IMR-90 (cell line): ENCODE data around the gene KRTAP10-7. TPM values are rescaled to one million over a fixed set of nuclear protein-coding genes. Genes with fewer than 3 reads are reported as not detected.

Source experiments
- ATAC-seq: fragments of 200-7000 bp; cut with Tn5 transposase; 2 replicates; pipeline ENCODE4 v1.9.1; 2020; ENCODE audit warnings: low read depth, mild to moderate bottlenecking, moderate library complexity
- BruUV-seq: library from RNA; stranded (reverse); fragments of 400-500 nt; replicated peaks from 2 replicates; lab custom pipeline; 2021; lab: Mats Ljungman, UMichigan
- CTCF ChIA-PET: fragments of 300-600 bp; formaldehyde crosslinking; extraction: SDS; loops from one replicate; lab custom pipeline; 2021; ENCODE audit warnings: antibody characterized with exemption; lab: Yijun Ruan, JAX
- POLR2A ChIA-PET: fragments of 300-600 bp; sonication (Branson Sonifier 250); formaldehyde crosslinking; loops from one replicate; lab custom pipeline; 2022; ENCODE audit warnings: antibody characterized with exemption; ENCODE audit not compliant: unreplicated experiment; lab: Charles Lee
- DNase-seq: peaks from one replicate; pipeline ENCODE4 v3.0.0; 2013
- H2AFZ ChIP-seq: replicated peaks from 2 replicates; pipeline ENCODE3; 2013; ENCODE audit warnings: low read length, mild to moderate bottlenecking; ENCODE audit not compliant: poor library complexity
- H2AK5ac ChIP-seq: 2 replicates; pipeline ENCODE4 v1.6.1; 2013; ENCODE audit warnings: low read depth, low read length, inconsistent platforms
- H2AK9ac ChIP-seq: replicated peaks from 2 replicates; pipeline ENCODE3; 2013; ENCODE audit warnings: mild to moderate bottlenecking, low read depth, low read length, moderate library complexity; ENCODE audit not compliant: poor library complexity
- H2BK120ac ChIP-seq: 2 replicates; pipeline ENCODE4 v1.6.1; 2013; ENCODE audit warnings: low read depth, low read length, inconsistent platforms
- H2BK15ac ChIP-seq: 3 replicates; pipeline ENCODE4 v1.6.1; 2013; ENCODE audit warnings: low read depth, low read length, inconsistent platforms
- H2BK20ac ChIP-seq: 2 replicates; pipeline ENCODE4 v1.6.1; 2013; ENCODE audit warnings: low read depth, mild to moderate bottlenecking, inconsistent platforms, low read length, moderate library complexity
- H2BK5ac ChIP-seq: 2 replicates; pipeline ENCODE4 v1.6.1; 2013; ENCODE audit warnings: mild to moderate bottlenecking, low read depth, low read length, inconsistent platforms; ENCODE audit not compliant: poor library complexity, severe bottlenecking
- H3K14ac ChIP-seq: replicated peaks from 2 replicates; pipeline ENCODE4 v1.6.1; 2013; ENCODE audit warnings: low read depth, low read length, inconsistent platforms
- H3K18ac ChIP-seq: 2 replicates; pipeline ENCODE4 v1.6.1; 2013; ENCODE audit warnings: low read depth, low read length, control low read depth
- H3K23ac ChIP-seq: 2 replicates; pipeline ENCODE4 v1.6.1; 2013; ENCODE audit warnings: low read depth, low read length, inconsistent platforms
- H3K27ac ChIP-seq: 2 replicates; pipeline ENCODE4 v1.5.1; 2013; ENCODE audit warnings: mild to moderate bottlenecking, control low read depth, low read length; ENCODE audit not compliant: insufficient read depth
- H3K27me3 ChIP-seq: 2 replicates; pipeline ENCODE4 v1.6.1; 2013; ENCODE audit warnings: low read length; ENCODE audit not compliant: control insufficient read depth, insufficient read depth
- H3K36me3 ChIP-seq: 2 replicates; pipeline ENCODE4 v1.6.1; 2013; ENCODE audit warnings: low read length, mixed read lengths; ENCODE audit not compliant: control insufficient read depth, insufficient read depth
- H3K4ac ChIP-seq: 2 replicates; pipeline ENCODE4 v1.6.1; 2013; ENCODE audit warnings: low read depth, low read length, inconsistent platforms
- H3K4me1 ChIP-seq: 2 replicates; pipeline ENCODE4 v1.6.1; 2013; ENCODE audit warnings: low read length, mixed read lengths; ENCODE audit not compliant: control insufficient read depth, insufficient read depth
- H3K4me2 ChIP-seq: 2 replicates; pipeline ENCODE4 v1.6.1; 2013; ENCODE audit warnings: low read depth, mild to moderate bottlenecking, control low read depth, low read length, moderate library complexity
- H3K4me3 ChIP-seq: 2 replicates; pipeline ENCODE4 v1.5.1; 2013; ENCODE audit warnings: low read depth, mild to moderate bottlenecking, control low read depth, low read length, moderate library complexity; ENCODE audit not compliant: insufficient read depth
- H3K56ac ChIP-seq: 2 replicates; pipeline ENCODE4 v1.6.1; 2013; ENCODE audit warnings: low read length, inconsistent platforms; ENCODE audit not compliant: insufficient read depth; ENCODE audit errors: extremely low read depth
- H3K79me1 ChIP-seq, 2 experiments: 2 replicates each; pipeline ENCODE4 v1.6.1; 2013; ENCODE audit warnings: low read length in 2 of 2, inconsistent platforms in 1 of 2, low read depth in 1 of 2
- H3K9ac ChIP-seq: 2 replicates; pipeline ENCODE4 v1.6.1; 2013; ENCODE audit warnings: low read depth, low read length, control low read depth
- H3K9me1 ChIP-seq: 2 replicates; pipeline ENCODE4 v1.6.1; 2013; ENCODE audit warnings: low read length, inconsistent platforms; ENCODE audit not compliant: insufficient read depth
- H3K9me3 ChIP-seq: 2 replicates; pipeline ENCODE4 v1.6.1; 2013; ENCODE audit warnings: low read length; ENCODE audit not compliant: control insufficient read depth, insufficient read depth
- H4K20me1 ChIP-seq: 2 replicates; pipeline ENCODE4 v1.6.1; 2013; ENCODE audit warnings: low read length, inconsistent platforms; ENCODE audit not compliant: insufficient read depth
- H4K5ac ChIP-seq: 2 replicates; pipeline ENCODE4 v1.6.1; 2013; ENCODE audit warnings: mild to moderate bottlenecking, low read depth, low read length, control low read depth
- H4K8ac ChIP-seq, 2 experiments: 2 replicates each; pipeline ENCODE4 v1.6.1; 2013; ENCODE audit warnings: low read depth in 2 of 2, low read length in 2 of 2, control low read depth in 1 of 2, inconsistent platforms in 1 of 2
- H4K91ac ChIP-seq: 2 replicates; pipeline ENCODE4 v1.6.1; 2013; ENCODE audit warnings: low read depth, low read length, inconsistent platforms; ENCODE audit not compliant: insufficient read depth
- BHLHE40 ChIP-seq: fragments of 150-350 bp; IDR thresholded peaks from 2 replicates; pipeline ENCODE4 v1.6.1; 2016; ENCODE audit warnings: mild to moderate bottlenecking, low read depth, low read length
- CEBPB ChIP-seq: IDR thresholded peaks from 2 replicates; pipeline ENCODE4 v1.6.1; 2012; ENCODE audit warnings: low read depth, low read length, improper control_type of control experiment
- CHD1 ChIP-seq: IDR thresholded peaks from 2 replicates; pipeline ENCODE4 v1.6.1; 2012; ENCODE audit warnings: low read depth, low read length, improper control_type of control experiment
- MAFK ChIP-seq: IDR thresholded peaks from 2 replicates; pipeline ENCODE4 v1.6.1; 2012; ENCODE audit warnings: low read depth, low read length, improper control_type of control experiment
- MAZ ChIP-seq: IDR thresholded peaks from 2 replicates; pipeline ENCODE4 v1.6.1; 2012; ENCODE audit warnings: low read depth, mild to moderate bottlenecking, low read length, improper control_type of control experiment, moderate library complexity, borderline replicate concordance
- MXI1 ChIP-seq: IDR thresholded peaks from 2 replicates; pipeline ENCODE4 v1.6.1; 2012; ENCODE audit warnings: low read depth, mild to moderate bottlenecking, low read length, moderate library complexity, borderline replicate concordance
- NFE2L2 ChIP-seq: fragments of 150-350 bp; IDR thresholded peaks from 2 replicates; pipeline ENCODE4 v1.6.1; 2016; ENCODE audit warnings: low read depth, mild to moderate bottlenecking, low read length
- POLR2A ChIP-seq: IDR thresholded peaks from 2 replicates; pipeline ENCODE4 v1.6.1; 2012; ENCODE audit warnings: mild to moderate bottlenecking, low read depth, low read length
- RAD21 ChIP-seq: IDR thresholded peaks from 2 replicates; pipeline ENCODE4 v1.6.1; 2012; ENCODE audit warnings: low read length, improper control_type of control experiment
- RCOR1 ChIP-seq: IDR thresholded peaks from 2 replicates; pipeline ENCODE4 v1.6.1; 2012; ENCODE audit warnings: mild to moderate bottlenecking, low read length, improper control_type of control experiment; ENCODE audit not compliant: insufficient replicate concordance
- RFX5 ChIP-seq: IDR thresholded peaks from 2 replicates; pipeline ENCODE4 v1.8.0; 2012; ENCODE audit warnings: low read depth, mild to moderate bottlenecking, low read length, moderate library complexity
- SMC3 ChIP-seq: fragments of 150-350 bp; IDR thresholded peaks from 2 replicates; pipeline ENCODE4 v1.6.1; 2016; ENCODE audit warnings: low read depth, mild to moderate bottlenecking, antibody characterized with exemption, low read length, moderate library complexity
- WGBS, 2 experiments: methylation state at CpG; one replicate each; pipeline versions ENCODE4 v1.1.5 to v1.1.7; 2013; ENCODE audit warnings: missing lambda C conversion rate in 2 of 2; ENCODE audit not compliant: insufficient read length in 1 of 2; ENCODE audit errors: extremely low coverage in 2 of 2; 5-methylcytosine and 5-hydroxymethylcytosine counted together
- dilution Hi-C: fragments of 300-500 bp; cut with HindIII; formaldehyde crosslinking; loops from one replicate; pipeline ENCODE4 v1.14.3; 2018; ENCODE audit warnings: low sequenced_read_pairs; ENCODE audit not compliant: unreplicated experiment
- in situ Hi-C: fragments of 300-500 bp; cut with MboI; formaldehyde crosslinking; loops from 3 replicates; pipeline ENCODE4 v1.14.3; 2019; ENCODE audit warnings: low sequenced_read_pairs, inconsistent platforms, mixed read lengths
- intact Hi-C: fragments of 100-400 bp; cut with micrococcal nuclease; formaldehyde crosslinking; loops from 2 replicates; pipeline ENCODE4 v1.10.0; 2022
- polyA plus RNA-seq, 3 experiments: library from polyadenylated mRNA; depleted of rRNA; stranded (reverse); fragments of >200 nt; gene quantifications; 2 replicates each; pipeline ENCODE4 v1.2.3, GENCODE V29; 2012; ENCODE audit warnings: low replicate concordance in 1 of 3
- total RNA-seq: library from RNA; depleted of rRNA; stranded (reverse); fragments of >200 nt; gene quantifications from 2 replicates; pipeline ENCODE4 v1.2.3, GENCODE V29; 2012
- TF ChIP-seq, protein P1 (sequence below): fragments of 150-350 bp; IDR thresholded peaks from 2 replicates; pipeline ENCODE4 v1.6.1; 2016; ENCODE audit warnings: low read depth, mild to moderate bottlenecking, low read length, moderate library complexity, borderline replicate concordance
- TF ChIP-seq, protein P2 (sequence below): fragments of 150-350 bp; IDR thresholded peaks from 2 replicates; pipeline ENCODE4 v1.6.1; 2017; ENCODE audit warnings: mild to moderate bottlenecking, antibody characterized with exemption, low read length, low read depth
- TF ChIP-seq, protein P3 (sequence below): conservative IDR thresholded peaks from 2 replicates; pipeline ENCODE4 v1.5.1; 2012; ENCODE audit warnings: mild to moderate bottlenecking, low read depth, low read length, improper control_type of control experiment

Gene KRTAP10-7
- total and polyA plus RNA-seq, 2 of the 4 experiments (the other 2 are of a cell fraction): not detected

DNA sequence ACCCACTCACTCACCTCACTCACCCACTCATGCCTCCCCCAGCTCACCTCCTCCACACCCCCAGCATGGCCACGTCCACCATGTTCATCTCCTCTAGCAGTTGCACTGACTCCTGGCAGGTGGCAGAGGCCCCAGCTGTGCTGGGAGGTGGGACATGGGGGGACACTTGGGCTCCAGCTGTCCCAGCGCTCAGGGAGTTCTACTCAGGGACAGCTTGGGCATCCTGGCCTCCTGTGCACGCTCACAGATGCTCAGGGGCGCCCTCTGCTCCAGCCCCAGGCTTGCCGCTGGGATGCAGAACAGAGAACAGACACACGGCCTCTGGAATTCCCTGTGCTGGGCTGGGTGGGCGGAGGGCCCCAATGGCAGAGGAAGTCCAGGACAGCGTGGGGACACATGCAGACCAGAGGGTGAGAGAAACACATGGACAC is 16.7 kb downstream of the KRTAP10-7 start:
- no peak overlapping the region for H4K8ac ChIP-seq
- TF ChIP-seq POLR2A (no peak), MXI1 (no peak), RCOR1 (no peak), RAD21 (no peak), MAFK (no peak), BHLHE40 (no peak), CEBPB (no peak), CHD1 (no peak), NFE2L2 (no peak), SMC3 (no peak), RFX5 (no peak), MAZ (no peak)
- TF ChIP-seq, protein P1, sequence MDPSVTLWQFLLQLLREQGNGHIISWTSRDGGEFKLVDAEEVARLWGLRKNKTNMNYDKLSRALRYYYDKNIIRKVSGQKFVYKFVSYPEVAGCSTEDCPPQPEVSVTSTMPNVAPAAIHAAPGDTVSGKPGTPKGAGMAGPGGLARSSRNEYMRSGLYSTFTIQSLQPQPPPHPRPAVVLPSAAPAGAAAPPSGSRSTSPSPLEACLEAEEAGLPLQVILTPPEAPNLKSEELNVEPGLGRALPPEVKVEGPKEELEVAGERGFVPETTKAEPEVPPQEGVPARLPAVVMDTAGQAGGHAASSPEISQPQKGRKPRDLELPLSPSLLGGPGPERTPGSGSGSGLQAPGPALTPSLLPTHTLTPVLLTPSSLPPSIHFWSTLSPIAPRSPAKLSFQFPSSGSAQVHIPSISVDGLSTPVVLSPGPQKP: no peak
- TF ChIP-seq, protein P2, sequence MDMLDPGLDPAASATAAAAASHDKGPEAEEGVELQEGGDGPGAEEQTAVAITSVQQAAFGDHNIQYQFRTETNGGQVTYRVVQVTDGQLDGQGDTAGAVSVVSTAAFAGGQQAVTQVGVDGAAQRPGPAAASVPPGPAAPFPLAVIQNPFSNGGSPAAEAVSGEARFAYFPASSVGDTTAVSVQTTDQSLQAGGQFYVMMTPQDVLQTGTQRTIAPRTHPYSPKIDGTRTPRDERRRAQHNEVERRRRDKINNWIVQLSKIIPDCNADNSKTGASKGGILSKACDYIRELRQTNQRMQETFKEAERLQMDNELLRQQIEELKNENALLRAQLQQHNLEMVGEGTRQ: no peak
- TF ChIP-seq, protein P3, sequence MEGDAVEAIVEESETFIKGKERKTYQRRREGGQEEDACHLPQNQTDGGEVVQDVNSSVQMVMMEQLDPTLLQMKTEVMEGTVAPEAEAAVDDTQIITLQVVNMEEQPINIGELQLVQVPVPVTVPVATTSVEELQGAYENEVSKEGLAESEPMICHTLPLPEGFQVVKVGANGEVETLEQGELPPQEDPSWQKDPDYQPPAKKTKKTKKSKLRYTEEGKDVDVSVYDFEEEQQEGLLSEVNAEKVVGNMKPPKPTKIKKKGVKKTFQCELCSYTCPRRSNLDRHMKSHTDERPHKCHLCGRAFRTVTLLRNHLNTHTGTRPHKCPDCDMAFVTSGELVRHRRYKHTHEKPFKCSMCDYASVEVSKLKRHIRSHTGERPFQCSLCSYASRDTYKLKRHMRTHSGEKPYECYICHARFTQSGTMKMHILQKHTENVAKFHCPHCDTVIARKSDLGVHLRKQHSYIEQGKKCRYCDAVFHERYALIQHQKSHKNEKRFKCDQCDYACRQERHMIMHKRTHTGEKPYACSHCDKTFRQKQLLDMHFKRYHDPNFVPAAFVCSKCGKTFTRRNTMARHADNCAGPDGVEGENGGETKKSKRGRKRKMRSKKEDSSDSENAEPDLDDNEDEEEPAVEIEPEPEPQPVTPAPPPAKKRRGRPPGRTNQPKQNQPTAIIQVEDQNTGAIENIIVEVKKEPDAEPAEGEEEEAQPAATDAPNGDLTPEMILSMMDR: no peak
- no peak overlapping the region for H4K91ac ChIP-seq
- WGBS, 2 experiments: 46% methylated on average over 3 of the region's 8 CpGs; no CpG with 5 or more reads in 1 of the 2 experiments
- H3K9ac ChIP-seq: no peak overlapping the region
- H3K27me3 ChIP-seq: peaks cover 3% of the 10 kb centered on the region; the same call in 1 of the 2 replicates
- H2BK5ac ChIP-seq: no peak overlapping the region
- no peak overlapping the region for H2AK9ac ChIP-seq
- no peak overlapping the region for H3K4me3 ChIP-seq
- H2AK5ac ChIP-seq: no peak overlapping the region
- in situ Hi-C loops (no loop called here), intact Hi-C loops (no loop called here), dilution Hi-C loops (no loop called here)
- no peak overlapping the region for H3K14ac ChIP-seq
- H3K18ac ChIP-seq: no peak overlapping the region
- no peak overlapping the region for H2AFZ ChIP-seq
- no peak for DNase-seq
- H2BK20ac ChIP-seq: no peak overlapping the region
- no peaks in the 10 kb centered on the region for H4K20me1 ChIP-seq
- H3K4ac ChIP-seq: no peak overlapping the region
- ATAC-seq: no peak
- no TSS peak for BruUV-seq
- H3K79me1 ChIP-seq: no peaks in the 10 kb centered on the region
- ChIA-PET CTCF (no interaction called here), POLR2A (no interaction called here)
- H3K23ac ChIP-seq: no peak overlapping the region
- H3K4me1 ChIP-seq: no peaks in the 10 kb centered on the region
- no peak overlapping the region for H3K4me2 ChIP-seq
- H2BK15ac ChIP-seq: no peak overlapping the region
- no peak overlapping the region for H3K27ac ChIP-seq
- no peak overlapping the region for H3K56ac ChIP-seq
- H3K9me1 ChIP-seq: no peaks in the 10 kb centered on the region
- peaks cover 8% of the 10 kb centered on the region; the same call in 1 of the 2 replicates for H3K9me3 ChIP-seq
- H3K36me3 ChIP-seq: no peaks in the 10 kb centered on the region
- no peak overlapping the region for H2BK120ac ChIP-seq
- no peak overlapping the region for H4K5ac ChIP-seq
